GM12892 (cell line): Measurements from ENCODE around the gene SPATS1.

Experiments
- POLR2A ChIP-seq: IDR thresholded peaks from 2 replicates; pipeline ENCODE4 v1.6.1; 2011; ENCODE audit warnings: low read depth, low read length, control low read depth
- POLR2AphosphoS5 ChIP-seq: IDR thresholded peaks from 2 replicates; pipeline ENCODE4 v1.6.1; 2011; ENCODE audit warnings: low read depth, low read length, control low read depth
- TAF1 ChIP-seq: IDR thresholded peaks from 2 replicates; pipeline ENCODE4 v1.6.1; 2011; ENCODE audit warnings: low read depth, mild to moderate bottlenecking, control low read depth, low read length, borderline replicate concordance

DNA sequence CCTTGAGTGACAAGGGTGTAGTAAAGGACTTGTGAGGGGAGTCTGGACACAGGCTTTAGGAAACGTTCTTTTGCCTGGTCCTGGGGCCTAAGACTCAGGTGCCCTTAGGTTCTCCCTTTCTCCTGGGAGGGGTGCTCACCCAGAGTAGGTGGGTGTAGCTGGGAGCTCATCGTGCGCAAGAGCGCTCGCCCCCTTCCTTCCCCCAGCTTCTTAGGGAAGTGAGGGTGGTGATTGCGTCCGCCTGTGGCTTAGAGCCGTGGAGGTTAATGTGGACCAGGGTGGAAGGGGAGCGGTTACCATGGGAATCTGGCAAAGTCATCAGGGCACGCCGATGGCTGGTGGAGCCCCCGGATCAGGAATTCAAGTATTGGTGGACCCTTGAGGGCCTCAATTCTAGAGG is 26.0 kb upstream of the SPATS1 start:
- TF ChIP-seq TAF1 (no peak), POLR2AphosphoS5 (no peak), POLR2A (no peak)
